ENCODE measurements around the gene VEZT.

GRCh38 chr12:95258803-95259202 lies 41.2 kb downstream of the VEZT start:
- TF ChIP-seq CTCF (IDR thresholded peaks at IDR 0.05), result no peak
- TF ChIP-seq POLR2AphosphoS5 (IDR thresholded peaks at IDR 0.05), result no peak

Measured in transverse colon (tissue), 4 donors.